SK-N-SH (cell line): ENCODE measurements around the gene GLRB. TPM values are rescaled to one million over a fixed set of nuclear protein-coding genes. Genes with fewer than 3 reads are reported as not detected.
A peak's percentile ranks its signal among the peaks of the same experiment; 100 is the strongest.

Experiments used
- CTCF ChIA-PET: fragments of 300-600, 350-600 bp; formaldehyde crosslinking; extraction: SDS; loops from one replicate; lab custom pipeline; 2021; lab: Yijun Ruan, JAX
- POLR2A ChIA-PET: fragments of 350-600 bp; sonication (Branson Sonifier 250); formaldehyde crosslinking; extraction: SDS; loops from one replicate; lab custom pipeline; 2020; ENCODE audit warnings: antibody characterized with exemption, inconsistent platforms; lab: Yijun Ruan, JAX
- DNase-seq: peaks from one replicate; pipeline ENCODE4 v3.0.0; 2012
- H2AFZ ChIP-seq: fragments of 200-600 bp; sonication (generic); 2 replicates; pipeline ENCODE4 v1.8.1; 2016; ENCODE audit warnings: antibody characterized with exemption, mild to moderate bottlenecking, low read depth
- H3F3A ChIP-seq: fragments of 200-600 bp; sonication (generic); replicated peaks from 2 replicates; pipeline ENCODE3; 2016; ENCODE audit warnings: antibody characterized with exemption, mild to moderate bottlenecking; ENCODE audit not compliant: insufficient read depth
- H3K27ac ChIP-seq, 2 experiments: fragments of 200-500 bp in 1 of 2; fragments of 200-600 bp in 1 of 2; sonication (Bioruptor generic) in 1 of 2; sonication (generic), shearing (Covaris generic) in 1 of 2; 2 replicates each; pipeline versions ENCODE4 v1.5.1 to v1.6.1; 2014 to 2016; ENCODE audit warnings: low read depth in 2 of 2, inconsistent platforms in 1 of 2, low read length in 1 of 2, mild to moderate bottlenecking in 1 of 2, mixed read lengths in 1 of 2
- H3K27me3 ChIP-seq: fragments of 200-600 bp; sonication (generic), shearing (Covaris generic); 2 replicates; pipeline ENCODE4 v1.6.1; 2016; ENCODE audit warnings: mixed run types; ENCODE audit not compliant: insufficient read depth
- H3K36me3 ChIP-seq, 2 experiments: fragments of 200-500 bp in 1 of 2; fragments of 200-600 bp in 1 of 2; sonication (Bioruptor generic) in 1 of 2; sonication (generic) in 1 of 2; replicated peaks in 1 of 2; 2 replicates each; pipeline versions ENCODE3 to v1.5.1; 2014 to 2016; ENCODE audit warnings: low read length in 1 of 2, mild to moderate bottlenecking in 1 of 2; ENCODE audit not compliant: insufficient read depth in 2 of 2, control insufficient read depth in 1 of 2
- H3K4me1 ChIP-seq, 2 experiments: fragments of 200-500 bp in 1 of 2; fragments of 200-600 bp in 1 of 2; sonication (Bioruptor generic) in 1 of 2; sonication (generic), shearing (Covaris generic) in 1 of 2; 2 replicates each; pipeline versions ENCODE4 v1.5.1 to v1.6.1; 2014 to 2016; ENCODE audit warnings: low read depth in 1 of 2, low read length in 1 of 2, mixed run types in 1 of 2; ENCODE audit not compliant: insufficient read depth in 2 of 2, control insufficient read depth in 1 of 2
- H3K4me2 ChIP-seq: fragments of 200-600 bp; sonication (generic), shearing (Covaris generic); 2 replicates; pipeline ENCODE4 v1.6.1; 2017; ENCODE audit warnings: mixed run types
- H3K4me3 ChIP-seq, 2 experiments: fragments of 200-500 bp in 1 of 2; fragments of 200-600 bp in 1 of 2; sonication (Bioruptor generic) in 1 of 2; sonication (generic), shearing (Covaris generic) in 1 of 2; 2 replicates each; pipeline versions ENCODE4 v1.5.1 to v1.8.1; 2014 to 2016; ENCODE audit warnings: low read depth in 2 of 2, inconsistent platforms in 1 of 2, low read length in 1 of 2, mild to moderate bottlenecking in 1 of 2, mixed read lengths in 1 of 2, moderate library complexity in 1 of 2
- H3K79me2 ChIP-seq: fragments of 200-600 bp; sonication (generic); 2 replicates; pipeline ENCODE4 v1.8.1; 2017; ENCODE audit warnings: mild to moderate bottlenecking; ENCODE audit not compliant: insufficient read depth
- H3K9ac ChIP-seq: fragments of 200-600 bp; sonication (generic); 2 replicates; pipeline ENCODE4 v1.6.1; 2017; ENCODE audit warnings: mixed run types
- H3K9me2 ChIP-seq: fragments of 200-600 bp; sonication (generic); 2 replicates; pipeline ENCODE4 v1.6.1; 2017; ENCODE audit warnings: mixed run types
- H3K9me3 ChIP-seq: fragments of 200-600 bp; sonication (generic); 2 replicates; pipeline ENCODE4 v1.6.1; 2017; ENCODE audit warnings: mixed run types, mild to moderate bottlenecking, moderate library complexity
- H4K20me1 ChIP-seq: fragments of 200-600 bp; sonication (generic); 2 replicates; pipeline ENCODE4 v1.6.1; 2017; ENCODE audit warnings: mild to moderate bottlenecking, mixed run types; ENCODE audit not compliant: insufficient read depth
- CHD2 ChIP-seq: fragments of 150-350 bp; IDR thresholded peaks from 2 replicates; pipeline ENCODE4 v1.6.1; 2018; ENCODE audit warnings: low read length; ENCODE audit not compliant: partially characterized antibody
- FOSL2 ChIP-seq: IDR thresholded peaks from 2 replicates; pipeline ENCODE4 v1.4.0; 2012; ENCODE audit warnings: low read depth, mild to moderate bottlenecking, moderate library complexity, borderline replicate concordance
- FOXM1 ChIP-seq: IDR thresholded peaks from 2 replicates; pipeline ENCODE4 v1.4.0; 2012; ENCODE audit warnings: low read depth, mild to moderate bottlenecking
- MXI1 ChIP-seq: IDR thresholded peaks from 2 replicates; pipeline ENCODE4 v1.6.1; 2012; ENCODE audit warnings: mild to moderate bottlenecking, low read depth, low read length, improper control_type of control experiment
- NRF1 ChIP-seq: IDR thresholded peaks from 2 replicates; pipeline ENCODE4 v1.6.1; 2012; ENCODE audit warnings: low read depth, mild to moderate bottlenecking, low read length
- POLR2AphosphoS5 ChIP-seq: IDR thresholded peaks from 2 replicates; pipeline ENCODE4 v1.6.1; 2012; ENCODE audit warnings: low read depth, low read length
- RAD21 ChIP-seq: IDR thresholded peaks from 2 replicates; pipeline ENCODE4 v1.6.1; 2012; ENCODE audit warnings: mild to moderate bottlenecking, low read length
- RCOR1 ChIP-seq: fragments of 150-350 bp; IDR thresholded peaks from 2 replicates; pipeline ENCODE4 v1.6.1; 2017; ENCODE audit warnings: antibody characterized with exemption, low read length
- RXRA ChIP-seq: IDR thresholded peaks from 2 replicates; pipeline ENCODE4 v1.4.0; 2012; ENCODE audit warnings: low read depth, mild to moderate bottlenecking, borderline replicate concordance
- SIN3A ChIP-seq: IDR thresholded peaks from 2 replicates; pipeline ENCODE4 v1.6.1; 2012; ENCODE audit warnings: low read depth, mild to moderate bottlenecking, low read length, moderate library complexity, borderline replicate concordance
- SMC3 ChIP-seq: IDR thresholded peaks from 2 replicates; pipeline ENCODE4 v1.6.1; 2012; ENCODE audit warnings: low read depth, low read length, improper control_type of control experiment
- TAF1 ChIP-seq: IDR thresholded peaks from 2 replicates; pipeline ENCODE4 v1.6.1; 2012; ENCODE audit warnings: low read depth, mild to moderate bottlenecking, low read length, moderate library complexity, borderline replicate concordance
- TCF12 ChIP-seq: IDR thresholded peaks from 2 replicates; pipeline ENCODE4 v1.4.0; 2012
- TEAD4 ChIP-seq: IDR thresholded peaks from 2 replicates; pipeline ENCODE4 v1.4.0; 2012; ENCODE audit warnings: mild to moderate bottlenecking, borderline replicate concordance; ENCODE audit not compliant: insufficient read depth
- WGBS: methylation state at CpG from one replicate; pipeline ENCODE4 v1.1.6; 2017; ENCODE audit warnings: low lambda C conversion rate; 5-methylcytosine and 5-hydroxymethylcytosine counted together
- polyA plus RNA-seq, 3 experiments: library from polyadenylated mRNA; depleted of rRNA; stranded (reverse); fragments of >200 nt; gene quantifications; 2 replicates each; pipeline ENCODE4 v1.2.3, GENCODE V29; 2012
- TF ChIP-seq, protein P1 (sequence below): IDR thresholded peaks from 2 replicates; pipeline ENCODE4; 2012

The GLRB gene
- polyA plus RNA-seq, 1 of the 3 experiments (the other 2 are of a cell fraction): 7.6 TPM

DNA sequence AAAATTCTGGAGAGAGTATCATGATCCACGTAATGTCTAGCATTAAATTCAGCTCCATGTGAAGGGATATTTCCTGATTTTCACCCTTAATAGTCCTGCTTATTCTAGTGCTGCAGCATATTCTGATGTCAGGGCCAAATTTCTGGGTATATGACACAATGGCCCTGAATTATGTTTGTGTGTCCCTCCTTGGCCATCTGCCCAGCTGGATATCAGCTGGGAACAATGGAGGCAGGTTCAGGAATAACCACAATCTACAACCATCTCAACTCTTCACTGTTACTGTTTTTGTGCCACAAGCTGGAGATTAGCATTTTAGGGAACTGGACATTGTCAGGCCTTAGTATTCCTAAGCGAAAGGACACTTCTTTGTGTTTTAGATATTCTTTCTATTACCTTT is 3.5 kb downstream of the GLRB start:
- H3K9ac ChIP-seq: no peak overlapping the region
- H3K36me3 ChIP-seq: no peaks in the 10 kb centered on the region
- ChIA-PET POLR2A (no interaction called here), CTCF (interaction anchor here (1.3 kb wide), 1 partner anchor 16 kb away, joined by 3 read pairs; no protein-coding TSS in a partner anchor)
- TF ChIP-seq RXRA (no peak), NRF1 (no peak), RAD21 (no peak), SIN3A (no peak)
- no peaks in the 10 kb centered on the region for H3F3A ChIP-seq
- no peak overlapping the region for H2AFZ ChIP-seq
- no peaks in the 10 kb centered on the region for H3K9me3 ChIP-seq
- H3K9me2 ChIP-seq: no peaks in the 10 kb centered on the region
- H3K27ac ChIP-seq: no peak overlapping the region
- H3K79me2 ChIP-seq: no peaks in the 10 kb centered on the region
- 89% methylated on average over 2 of the region's 2 CpGs for WGBS
- no peaks in the 10 kb centered on the region for H4K20me1 ChIP-seq
- peak; percentile 15 for DNase-seq
- no peak overlapping the region for H3K4me2 ChIP-seq
- no peak overlapping the region for H3K4me3 ChIP-seq
- H3K4me1 ChIP-seq: peaks cover 0 to 4% of the 10 kb centered on the region in 2 experiments; a peak in 2 of 4 replicates
- H3K27me3 ChIP-seq: no peaks in the 10 kb centered on the region

DNA sequence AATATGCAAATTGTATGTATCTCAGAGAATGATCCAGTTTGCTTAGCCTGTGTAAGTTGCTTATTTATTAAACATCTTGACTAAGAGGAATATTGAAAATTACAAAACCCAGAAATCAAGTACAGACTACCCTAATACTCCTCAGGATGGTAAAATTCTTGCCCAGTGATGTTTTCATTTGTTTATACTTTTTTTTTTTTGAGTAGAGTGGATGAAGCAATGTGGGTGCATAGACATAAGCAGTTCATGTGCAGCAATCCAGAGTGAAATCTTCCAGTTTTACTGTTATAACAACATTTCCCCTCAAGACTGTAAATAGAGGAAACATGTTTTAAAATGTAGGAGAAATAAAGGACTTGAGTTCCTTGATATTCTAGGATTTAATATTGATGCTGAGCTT is 4.7 kb downstream of the GLRB start:
- H3K27me3 ChIP-seq: no peaks in the 10 kb centered on the region
- H2AFZ ChIP-seq: no peak overlapping the region
- H3F3A ChIP-seq: no peaks in the 10 kb centered on the region
- H3K9ac ChIP-seq: no peak overlapping the region
- H3K27ac ChIP-seq: no peak overlapping the region
- POLR2A ChIA-PET: no interaction called here
- peaks cover 0 to 4% of the 10 kb centered on the region in 2 experiments; a peak in 2 of 4 replicates for H3K4me1 ChIP-seq
- no peak overlapping the region for H3K4me2 ChIP-seq
- no peaks in the 10 kb centered on the region for H3K9me2 ChIP-seq
- H3K79me2 ChIP-seq: no peaks in the 10 kb centered on the region
- no peaks in the 10 kb centered on the region for H3K36me3 ChIP-seq
- no peaks in the 10 kb centered on the region for H4K20me1 ChIP-seq
- DNase-seq: no peak
- no peak for TF ChIP-seq TEAD4
- no peak for TF ChIP-seq POLR2AphosphoS5
- TF ChIP-seq, protein P1, sequence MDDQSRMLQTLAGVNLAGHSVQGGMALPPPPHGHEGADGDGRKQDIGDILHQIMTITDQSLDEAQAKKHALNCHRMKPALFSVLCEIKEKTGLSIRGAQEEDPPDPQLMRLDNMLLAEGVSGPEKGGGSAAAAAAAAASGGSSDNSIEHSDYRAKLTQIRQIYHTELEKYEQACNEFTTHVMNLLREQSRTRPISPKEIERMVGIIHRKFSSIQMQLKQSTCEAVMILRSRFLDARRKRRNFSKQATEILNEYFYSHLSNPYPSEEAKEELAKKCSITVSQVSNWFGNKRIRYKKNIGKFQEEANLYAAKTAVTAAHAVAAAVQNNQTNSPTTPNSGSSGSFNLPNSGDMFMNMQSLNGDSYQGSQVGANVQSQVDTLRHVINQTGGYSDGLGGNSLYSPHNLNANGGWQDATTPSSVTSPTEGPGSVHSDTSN: no peak
- no peak for TF ChIP-seq RXRA
- no peak for TF ChIP-seq FOSL2
- no peak for TF ChIP-seq RAD21
- TF ChIP-seq FOXM1: no peak
- no peak for TF ChIP-seq TCF12
- no peak for TF ChIP-seq RCOR1
- TF ChIP-seq MXI1: no peak
- no peak for TF ChIP-seq NRF1
- TF ChIP-seq TAF1: no peak
- TF ChIP-seq SMC3: no peak
- TF ChIP-seq CHD2: no peak
- TF ChIP-seq, all 33 proteins: peak for 0
- CTCF ChIA-PET: interaction anchor here (1.3 kb wide), 1 partner anchor 15 kb away, joined by 3 read pairs; no protein-coding TSS in a partner anchor
- Histone ChIP-seq H3K4me3 (no peak overlapping the region), H3K9me3 (no peaks in the 10 kb centered on the region)
